ENCODE results near the gene XKR3. TPM values are rescaled to one million over a fixed set of nuclear protein-coding genes. Genes with fewer than 3 reads are reported as not detected.
"Not testable (repeated sequence)": the region's sequence is repeated elsewhere in the genome, so short reads cannot be mapped to it uniquely, and the experiment has no call there.

The XKR3 gene
- total RNA-seq, 1 experiment from 2014 or later, result not detected

GRCh38 chr22:16767927-16768326 is 57.3 kb downstream of the XKR3 start:
- DNase-seq (ENCODE audit: low spot score); in situ Hi-C loops (cut with HindIII; ENCODE audit: low sequenced_read_pairs): not testable (repeated sequence)

- in situ Hi-C loops (cut with HindIII; ENCODE audit: low sequenced_read_pairs); DNase-seq (ENCODE audit: low spot score): not testable (repeated sequence)
Measured at GRCh38 chr22:16762224-16762623, 63.0 kb downstream of the XKR3 start.

DNA sequence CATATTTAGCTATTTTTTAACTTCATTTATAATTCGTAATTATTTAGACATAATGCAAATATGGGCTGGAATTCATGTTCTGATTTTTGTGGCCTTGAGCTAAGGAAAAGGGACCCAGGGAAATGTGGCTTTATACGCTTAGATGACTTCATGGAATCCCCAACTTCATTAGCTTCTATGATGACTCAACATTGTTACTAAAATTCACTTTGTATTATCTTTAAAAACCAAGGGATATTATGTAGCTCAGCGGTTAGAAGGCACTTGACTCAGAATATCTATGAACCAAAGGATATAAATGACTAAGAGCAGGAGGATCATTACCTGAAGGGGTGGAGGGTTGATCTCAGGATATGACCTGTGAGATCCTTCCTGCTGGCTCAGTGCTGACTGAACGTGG is 64.8 kb downstream of the XKR3 start:
- DNase-seq (ENCODE audit: low spot score); in situ Hi-C loops (cut with HindIII; ENCODE audit: low sequenced_read_pairs): not testable (repeated sequence)

- in situ Hi-C loops (cut with HindIII; ENCODE audit: low sequenced_read_pairs); DNase-seq (ENCODE audit: low spot score): not testable (repeated sequence)
Measured at GRCh38 chr22:16749282-16749681, 75.9 kb downstream of the XKR3 start.

- in situ Hi-C loops (cut with HindIII; ENCODE audit: low sequenced_read_pairs); DNase-seq (ENCODE audit: low spot score): not testable (repeated sequence)
Measured at GRCh38 chr22:16748160-16748929, 76.9 kb downstream of the XKR3 start.

DNA sequence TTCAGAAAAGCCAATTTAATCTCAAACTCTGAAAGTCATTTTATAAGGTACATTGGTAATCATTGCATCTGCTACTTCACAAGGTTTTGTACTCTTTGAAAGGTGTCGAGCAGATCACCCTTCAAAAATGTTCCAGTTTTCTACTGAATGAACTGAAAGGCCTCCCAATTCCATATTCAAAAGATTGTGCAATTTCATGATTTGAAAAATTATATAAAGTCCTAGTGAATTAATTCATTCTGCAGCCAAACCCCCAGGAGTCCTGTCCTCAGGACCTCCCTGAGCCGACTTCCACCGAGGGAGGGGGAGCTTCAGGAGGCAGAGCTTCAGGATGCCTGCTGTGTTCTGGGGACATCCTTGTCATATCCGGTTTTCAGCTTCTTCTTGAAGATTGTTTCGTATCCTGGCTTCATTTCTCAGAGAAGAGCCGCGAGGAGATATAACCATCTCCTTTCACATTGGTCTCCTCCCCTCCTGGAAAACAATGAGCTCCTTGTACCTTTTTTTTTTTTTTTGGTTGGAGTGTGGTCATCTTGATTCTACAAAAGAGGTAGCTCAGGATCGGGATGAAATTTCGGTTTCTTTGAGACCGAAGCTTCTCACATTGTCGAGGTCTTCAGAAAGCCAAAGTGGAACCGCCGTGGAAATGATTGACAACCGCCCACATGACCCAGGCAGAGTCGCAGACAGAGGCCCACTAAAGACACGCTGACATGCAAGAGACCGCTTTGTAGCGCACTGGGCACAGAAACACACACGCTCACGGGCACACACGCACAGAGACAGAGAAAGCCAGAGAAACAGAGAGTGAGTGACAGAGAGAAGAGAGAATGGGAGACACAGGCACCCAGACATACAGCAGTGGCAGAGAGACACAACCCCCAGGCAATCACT is 77.7 kb downstream of the XKR3 start:
- in situ Hi-C loops (cut with HindIII; ENCODE audit: low sequenced_read_pairs); DNase-seq (ENCODE audit: low spot score): not testable (repeated sequence)

- in situ Hi-C loops (cut with HindIII; ENCODE audit: low sequenced_read_pairs); DNase-seq (ENCODE audit: low spot score): not testable (repeated sequence)
Measured at GRCh38 chr22:16734271-16734670, 90.9 kb downstream of the XKR3 start.

Other genes with a start within 250 kb of the XKR3 start
- gene CCT8L2, start 232.6 kb downstream of the XKR3 start, total RNA-seq (2014; rRNA removed; shearing (Covaris generic)), result not detected in 2 replicates
- not detected in 2 replicates for gene GAB4, start 182.8 kb upstream of the XKR3 start, total RNA-seq (2014; rRNA removed; shearing (Covaris generic))

Data from G401 (cell line).